CD4-positive, alpha-beta T cell treated with Interleukin-15 for 4 hours (primary cell): ENCODE measurements around the gene CCDC116.
"Not testable (repeated sequence)": the region's sequence is repeated elsewhere in the genome, so short reads cannot be mapped to it uniquely, and the experiment has no call there.

ENCODE experiments used
- DNase-seq: peaks from one replicate; pipeline ENCODE4 v3.0.0-alpha.2; 2020; ENCODE audit warnings: low spot score

CCDC116 gene

GRCh38 chr22:21632237-21632895, at the start of gene CCDC116:
CCDC116 (plus strand) TSS chr22:21632760; CDS start chr22:21633182, 422 bp downstream.
- DNase-seq: peak; percentile 73

GRCh38 chr22:21582801-21583740, 49.5 kb upstream of the CCDC116 start:
- no peak for DNase-seq

GRCh38 chr22:21585389-21585788, 47.2 kb upstream of the CCDC116 start:
- DNase-seq: no peak

GRCh38 chr22:21587803-21588611, 44.6 kb upstream of the CCDC116 start:
- DNase-seq: peak; percentile 20

GRCh38 chr22:21589396-21589795, 43.2 kb upstream of the CCDC116 start:
- DNase-seq: no peak

GRCh38 chr22:21590809-21591641, 41.5 kb upstream of the CCDC116 start:
- DNase-seq: no peak

GRCh38 chr22:21591695-21592094, 40.9 kb upstream of the CCDC116 start:
- no peak for DNase-seq

- DNase-seq: no peak
Observed at GRCh38 chr22:21592422-21592821, 40.1 kb upstream of the CCDC116 start.

- no peak for DNase-seq
Observed at GRCh38 chr22:21593406-21594232, 38.9 kb upstream of the CCDC116 start.

GRCh38 chr22:21594865-21595452, 37.6 kb upstream of the CCDC116 start:
- no peak for DNase-seq

- DNase-seq: not testable (repeated sequence)
Observed at GRCh38 chr22:21596356-21597135, 36.0 kb upstream of the CCDC116 start.

- DNase-seq: no peak
Observed at GRCh38 chr22:21598302-21598701, 34.3 kb upstream of the CCDC116 start.

GRCh38 chr22:21599053-21599893, 33.3 kb upstream of the CCDC116 start:
- DNase-seq: no peak

- DNase-seq: no peak
Observed at GRCh38 chr22:21602579-21602978, 30.0 kb upstream of the CCDC116 start.

- no peak for DNase-seq
Observed at GRCh38 chr22:21603973-21604372, 28.6 kb upstream of the CCDC116 start.

- no peak for DNase-seq
Observed at GRCh38 chr22:21605887-21606564, 26.5 kb upstream of the CCDC116 start.

GRCh38 chr22:21606775-21607174, 25.8 kb upstream of the CCDC116 start:
- DNase-seq: no peak
